Neural cell (in vitro differentiated cells): ENCODE results near the gene ZNF431. TPM values are rescaled to one million over a fixed set of nuclear protein-coding genes. Genes with fewer than 3 reads are reported as not detected.
"Not testable (repeated sequence)": the region's sequence is repeated elsewhere in the genome, so short reads cannot be mapped to it uniquely, and the experiment has no call there.

ENCODE experiments used
- H2AFZ ChIP-seq: fragments of 200-600, 300-800 bp; sonication (generic), shearing (Covaris generic); 2 replicates; pipeline ENCODE4 v1.6.0; 2014; ENCODE audit warnings: low read depth, mild to moderate bottlenecking, antibody characterized with exemption, low read length, moderate library complexity
- H3F3A ChIP-seq: fragments of 200-600 bp; shearing (Covaris generic); 2 replicates; pipeline ENCODE4 v1.6.1; 2016; ENCODE audit warnings: mild to moderate bottlenecking, moderate library complexity, mixed read lengths, antibody characterized with exemption, low read length; ENCODE audit not compliant: insufficient read depth, poor library complexity, severe bottlenecking
- H3K27ac ChIP-seq: fragments of 200-600, 300-800 bp; sonication (generic), shearing (Covaris generic); 2 replicates; pipeline ENCODE4 v1.5.1; 2014; ENCODE audit warnings: mild to moderate bottlenecking, low read length, moderate library complexity
- H3K27me3 ChIP-seq: fragments of 300-800, 200-600 bp; sonication (generic), shearing (Covaris generic); 2 replicates; pipeline ENCODE4 v1.6.0; 2014; ENCODE audit warnings: mild to moderate bottlenecking, low read depth, low read length, moderate library complexity; ENCODE audit not compliant: insufficient read depth
- H3K36me3 ChIP-seq: fragments of 300-800, 200-600 bp; sonication (generic), shearing (Covaris generic); 2 replicates; pipeline ENCODE4 v1.5.1; 2014; ENCODE audit warnings: mild to moderate bottlenecking, antibody characterized with exemption, low read length, moderate library complexity; ENCODE audit not compliant: insufficient read depth
- H3K4me2 ChIP-seq: fragments of 300-800, 200-600 bp; sonication (generic), shearing (Covaris generic); 2 replicates; pipeline ENCODE4 v1.6.0; 2014; ENCODE audit warnings: mild to moderate bottlenecking, low read length
- H3K4me3 ChIP-seq: fragments of 300-800, 200-600 bp; sonication (generic), shearing (Covaris generic); 2 replicates; pipeline ENCODE4 v1.5.1; 2014; ENCODE audit warnings: mild to moderate bottlenecking, low read length, moderate library complexity
- H3K79me2 ChIP-seq: fragments of 200-600 bp; shearing (Covaris generic); replicated peaks from 2 replicates; pipeline ENCODE4 v1.6.0; 2014; ENCODE audit warnings: mild to moderate bottlenecking, low read length, moderate library complexity; ENCODE audit not compliant: insufficient read depth
- H3K9ac ChIP-seq: fragments of 300-800, 200-600 bp; sonication (generic), shearing (Covaris generic); 2 replicates; pipeline ENCODE4 v1.6.1; 2016; ENCODE audit warnings: mild to moderate bottlenecking, low read length, mixed read lengths
- H3K9me2 ChIP-seq: fragments of 200-600 bp; shearing (Covaris generic); 2 replicates; pipeline ENCODE4 v1.6.1; 2016; ENCODE audit warnings: mild to moderate bottlenecking, low read length, mixed read lengths; ENCODE audit not compliant: insufficient read depth
- H3K9me3 ChIP-seq: fragments of 200-600, 300-800 bp; sonication (generic), shearing (Covaris generic); 2 replicates; pipeline ENCODE4 v1.6.1; 2016; ENCODE audit warnings: mild to moderate bottlenecking, mixed run types, low read length, moderate library complexity, mixed read lengths
- H4K20me1 ChIP-seq: fragments of 200-600 bp; shearing (Covaris generic); 2 replicates; pipeline ENCODE4 v1.6.1; 2016; ENCODE audit warnings: mild to moderate bottlenecking, mixed run types; ENCODE audit not compliant: insufficient read depth
- CTCF ChIP-seq: fragments of 450-650 bp; IDR thresholded peaks from 2 replicates; pipeline ENCODE4 v1.5.1; 2014; ENCODE audit warnings: antibody characterized with exemption, mild to moderate bottlenecking, moderate library complexity; ENCODE audit not compliant: poor library complexity, severe bottlenecking
- EP300 ChIP-seq: fragments of 450-650 bp; conservative IDR thresholded peaks from 2 replicates; pipeline ENCODE4 v1.6.1; 2014; ENCODE audit warnings: antibody characterized with exemption, mild to moderate bottlenecking, moderate library complexity; ENCODE audit not compliant: poor library complexity, severe bottlenecking
- EZH2 ChIP-seq: fragments of 200-600, 300-800 bp; shearing (Covaris generic), sonication (generic); IDR thresholded peaks from 2 replicates; pipeline ENCODE4 v1.6.1; 2014; ENCODE audit warnings: antibody characterized with exemption, low read length, borderline replicate concordance, mild to moderate bottlenecking; ENCODE audit not compliant: insufficient read depth, poor library complexity, severe bottlenecking
- MXI1 ChIP-seq: fragments of 450-650 bp; conservative IDR thresholded peaks from 2 replicates; pipeline ENCODE4 v1.6.1; 2014; ENCODE audit warnings: antibody characterized with exemption, mild to moderate bottlenecking; ENCODE audit not compliant: poor library complexity, severe bottlenecking
- POLR2AphosphoS5 ChIP-seq: IDR thresholded peaks from 2 replicates; pipeline ENCODE4 v1.6.1; 2012
- RAD21 ChIP-seq: fragments of 450-650 bp; conservative IDR thresholded peaks from 2 replicates; pipeline ENCODE4 v1.6.1; 2014; ENCODE audit warnings: antibody characterized with exemption, mild to moderate bottlenecking, moderate library complexity
- REST ChIP-seq: IDR thresholded peaks from 2 replicates; pipeline ENCODE4 v1.6.1; 2012; ENCODE audit warnings: borderline replicate concordance
- SMC3 ChIP-seq: fragments of 450-650 bp; conservative IDR thresholded peaks from 2 replicates; pipeline ENCODE4 v1.6.1; 2014; ENCODE audit warnings: antibody characterized with exemption, mild to moderate bottlenecking, moderate library complexity; ENCODE audit not compliant: poor library complexity
- TAF1 ChIP-seq: IDR thresholded peaks from 2 replicates; pipeline ENCODE4 v1.6.1; 2012; ENCODE audit warnings: low read depth
- polyA plus RNA-seq: library from polyadenylated mRNA; depleted of rRNA; stranded (reverse); fragments of >200 nt; gene quantifications from 2 replicates; pipeline ENCODE4 v1.2.3, GENCODE V29; 2014

ZNF431 gene
- polyA plus RNA-seq, 1 donor from 2014 or later, result 16.3 TPM

DNA sequence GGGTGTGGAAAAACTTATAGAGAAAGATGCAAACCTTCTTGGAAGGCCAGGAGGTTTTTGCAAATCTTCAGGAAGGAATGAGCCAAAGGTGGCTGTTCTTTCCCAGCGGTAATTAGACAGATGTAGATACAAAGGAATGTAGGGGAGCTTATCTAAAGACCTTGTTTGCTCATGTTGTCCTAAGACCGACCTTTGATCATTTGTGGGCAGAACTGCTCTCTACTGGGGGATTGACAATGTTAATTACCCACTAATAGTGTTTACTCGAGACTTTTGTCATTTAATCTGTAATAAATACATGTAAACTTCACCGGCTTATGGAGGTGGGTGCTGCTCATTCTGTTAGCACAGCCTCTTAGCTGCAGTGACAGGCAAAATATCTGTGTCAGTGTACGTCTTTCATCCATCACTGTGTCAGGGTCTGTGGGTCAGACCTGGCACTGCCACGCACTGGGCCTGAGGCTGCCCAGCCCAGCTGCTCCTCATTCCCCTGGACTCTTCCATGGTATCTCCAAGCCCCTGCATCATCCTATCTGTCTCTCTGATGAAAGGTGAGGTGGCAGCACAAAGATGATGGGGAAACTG, 68.3 kb downstream of the ZNF431 start:
- peaks cover 4% of the 10 kb centered on the region for H3K9me3 ChIP-seq
- H3K79me2 ChIP-seq, result no peaks in the 10 kb centered on the region
- H3F3A ChIP-seq, result no peaks in the 10 kb centered on the region
- no peaks in the 10 kb centered on the region for H4K20me1 ChIP-seq
- no peak overlapping the region for H2AFZ ChIP-seq
- no peak overlapping the region for H3K4me3 ChIP-seq
- no peaks in the 10 kb centered on the region for H3K9me2 ChIP-seq
- H3K9ac ChIP-seq, result no peak overlapping the region
- TF ChIP-seq RAD21, result no peak
- TF ChIP-seq TAF1, result no peak
- no peak for TF ChIP-seq POLR2AphosphoS5
- no peak for TF ChIP-seq MXI1
- TF ChIP-seq EZH2, result no peak
- TF ChIP-seq CTCF, result no peak
- TF ChIP-seq REST, result no peak
- TF ChIP-seq SMC3, result no peak
- no peak for TF ChIP-seq EP300
- H3K36me3 ChIP-seq, result no peaks in the 10 kb centered on the region
- H3K27me3 ChIP-seq, result no peaks in the 10 kb centered on the region
- no peak overlapping the region for H3K4me2 ChIP-seq
- no peak overlapping the region for H3K27ac ChIP-seq

DNA sequence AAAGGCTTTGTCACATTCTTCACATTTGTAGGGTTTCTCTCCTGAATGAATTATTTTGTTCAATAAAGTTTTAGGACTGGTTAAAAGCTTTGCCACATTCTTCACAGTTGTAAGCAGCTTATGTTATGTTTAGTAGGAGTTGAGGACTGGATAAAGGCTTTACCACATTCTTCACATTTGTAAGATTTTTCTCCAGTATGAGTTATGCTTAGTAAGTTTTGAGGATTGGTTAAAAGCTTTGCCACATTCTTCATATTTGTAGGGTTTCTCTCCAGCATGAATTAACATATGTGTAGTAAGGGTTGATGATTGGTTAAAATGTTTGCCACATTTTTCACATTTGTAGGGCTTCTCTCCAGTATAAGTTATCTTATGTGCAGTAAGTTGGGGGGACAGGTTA, 79.9 kb downstream of the ZNF431 start:
- H4K20me1 ChIP-seq, result no peaks in the 10 kb centered on the region
- TF ChIP-seq POLR2AphosphoS5 (no peak), REST (no peak), CTCF (no peak), TAF1 (no peak), MXI1 (no peak), EP300 (no peak), SMC3 (no peak), RAD21 (no peak), EZH2 (no peak)
- no peaks in the 10 kb centered on the region for H3K79me2 ChIP-seq
- no peak overlapping the region for H2AFZ ChIP-seq
- H3K36me3 ChIP-seq, result no peaks in the 10 kb centered on the region
- H3K9ac ChIP-seq, result no peak overlapping the region
- H3K9me2 ChIP-seq, result no peaks in the 10 kb centered on the region
- H3K4me2 ChIP-seq, result no peak overlapping the region
- no peaks in the 10 kb centered on the region for H3K9me3 ChIP-seq
- no peaks in the 10 kb centered on the region for H3K27me3 ChIP-seq
- H3F3A ChIP-seq, result no peaks in the 10 kb centered on the region
- no peak overlapping the region for H3K27ac ChIP-seq
- no peak overlapping the region for H3K4me3 ChIP-seq

DNA sequence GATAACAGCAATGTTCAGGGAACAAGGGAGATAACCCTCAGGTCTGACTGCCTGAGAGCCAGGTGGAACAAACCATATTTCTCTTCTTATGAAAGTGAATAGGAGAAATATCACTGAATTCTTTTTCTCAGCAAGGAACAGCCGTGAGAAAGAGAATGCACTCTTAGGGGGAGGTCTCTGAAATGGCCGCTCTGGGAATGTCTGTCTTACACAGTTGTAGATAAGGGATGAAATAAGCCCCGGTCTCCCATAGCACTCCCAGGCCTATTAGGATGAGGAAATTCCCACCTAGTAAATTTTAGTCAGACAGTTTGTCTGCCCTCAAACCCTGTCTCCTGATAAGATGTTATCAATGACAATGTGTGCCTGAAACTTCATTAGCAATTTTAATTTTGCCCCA, 88.1 kb downstream of the ZNF431 start:
- not testable (repeated sequence) for H3K36me3 ChIP-seq, H3K9me3 ChIP-seq, H3K27ac ChIP-seq, H3K9me2 ChIP-seq, H3K4me3 ChIP-seq, H4K20me1 ChIP-seq, H3K4me2 ChIP-seq, H2AFZ ChIP-seq, H3K27me3 ChIP-seq, H3K9ac ChIP-seq, H3K79me2 ChIP-seq, H3F3A ChIP-seq
